HG03095 (cell line): ENCODE results near the gene TRDN.
"Not testable (repeated sequence)": the region's sequence is repeated elsewhere in the genome, so short reads cannot be mapped to it uniquely, and the experiment has no call there.

Source experiments
- ATAC-seq: cut with Tn5 transposase; IDR thresholded peaks from one replicate; pipeline ENCODE4 v1.9.1; 2021; ENCODE audit warnings: moderate library complexity; ENCODE audit not compliant: unreplicated experiment

TRDN gene

DNA sequence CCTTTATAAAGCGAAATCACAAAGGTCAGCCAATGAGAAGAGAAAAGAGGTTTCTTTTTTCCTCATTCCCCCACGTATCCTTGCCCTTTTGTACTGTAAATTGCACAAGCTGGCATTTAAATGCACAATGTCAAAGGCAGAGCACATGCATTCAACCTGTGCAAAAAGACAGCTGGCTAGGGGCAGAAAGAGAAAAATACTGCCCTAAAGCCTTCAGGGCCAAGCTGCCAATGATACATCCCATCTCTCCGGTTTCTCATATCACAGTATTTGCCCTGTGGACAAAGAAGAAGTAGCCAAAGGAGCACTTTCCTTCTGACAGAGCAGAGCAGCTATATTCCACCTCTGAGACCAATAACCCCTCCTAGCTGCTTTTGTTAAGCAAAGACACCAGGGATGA lies 219.2 kb downstream of the TRDN start:
- no peak for ATAC-seq

DNA sequence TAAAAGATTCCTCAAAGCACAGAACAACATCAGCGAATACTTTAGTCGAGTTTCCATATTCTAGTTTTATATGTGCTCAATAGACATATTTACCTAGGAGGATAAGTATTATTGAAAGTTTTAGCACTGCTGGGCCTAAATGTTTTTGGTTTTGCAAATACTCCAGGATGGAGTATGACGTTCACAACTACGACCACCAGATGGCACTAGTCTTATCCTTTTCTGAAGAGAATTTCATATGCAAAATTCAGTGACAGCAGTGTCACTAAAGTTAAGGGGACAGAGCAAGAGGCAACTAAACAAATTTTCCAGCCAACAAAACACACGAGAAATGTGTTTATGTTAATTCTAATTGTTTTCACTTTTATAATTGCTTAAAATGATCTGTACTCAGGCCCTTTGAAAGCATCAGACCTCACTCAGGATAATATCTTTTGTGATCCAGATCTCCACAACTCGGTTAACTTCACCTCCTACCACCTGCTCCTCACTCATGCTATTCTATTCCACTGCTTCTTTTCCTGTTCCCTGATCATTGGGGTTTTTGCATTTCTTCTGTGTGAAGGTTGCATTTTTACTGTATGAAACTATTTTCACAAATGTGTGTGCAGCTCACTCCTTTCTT lies 220.8 kb downstream of the TRDN start:
- ATAC-seq, result peak; percentile 82

DNA sequence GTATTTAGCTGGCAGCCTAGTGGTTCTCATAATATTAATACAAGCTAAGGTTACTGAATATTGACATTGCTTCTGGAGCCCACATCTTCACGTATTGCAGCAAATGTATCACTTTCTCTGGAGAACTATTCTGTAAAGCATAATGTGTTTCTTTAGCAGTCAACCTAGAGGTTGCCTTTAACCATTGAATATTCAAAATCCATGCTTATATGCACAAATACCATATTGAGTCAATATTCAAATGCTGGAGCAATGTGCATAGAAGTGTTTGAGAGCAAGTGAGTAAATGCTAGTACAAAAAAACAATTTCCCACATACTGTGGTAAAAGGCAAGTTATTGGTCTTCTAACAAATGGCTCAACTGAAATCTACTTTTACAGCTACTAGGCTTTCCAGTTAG lies 231.8 kb downstream of the TRDN start:
- ATAC-seq, result no peak

DNA sequence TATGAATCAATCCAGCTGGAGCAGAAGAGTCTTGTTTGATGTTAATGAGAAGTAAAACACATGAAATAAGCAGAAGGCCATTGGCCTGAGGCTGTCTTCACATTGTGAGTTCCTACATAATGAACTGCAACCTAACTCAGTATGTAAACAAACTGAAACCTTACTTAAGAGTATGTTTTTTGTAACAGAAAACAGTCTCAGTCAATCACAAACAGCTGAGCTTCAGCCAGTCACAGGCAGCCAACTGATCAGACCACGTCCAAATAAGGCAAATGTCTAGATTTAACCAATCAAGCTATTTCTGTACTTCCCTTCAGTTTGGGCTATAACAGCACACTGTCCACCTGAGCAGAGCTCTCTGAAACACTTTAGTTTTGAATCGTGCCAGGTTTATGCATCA lies 234.7 kb downstream of the TRDN start:
- peak; percentile 82 for ATAC-seq

DNA sequence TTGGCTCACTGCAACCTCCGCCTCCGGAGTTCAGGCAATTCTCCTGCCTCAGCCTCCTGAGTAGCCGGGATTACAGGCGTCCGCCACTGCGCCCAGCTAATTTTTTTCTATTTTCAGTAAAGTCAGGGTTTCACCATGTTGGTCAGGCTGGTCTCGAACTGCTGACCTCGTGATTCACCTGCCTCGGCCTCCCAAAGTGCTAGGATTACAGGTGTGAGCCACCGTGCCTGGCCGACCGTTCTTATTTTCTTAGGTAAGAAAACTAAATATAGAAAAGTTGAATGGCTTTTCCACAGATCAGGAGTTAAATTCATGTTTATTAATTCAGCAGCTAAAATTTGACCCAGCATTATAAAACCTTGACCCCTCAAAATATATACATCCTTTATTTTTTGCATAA lies 238.7 kb downstream of the TRDN start:
- no peak for ATAC-seq

DNA sequence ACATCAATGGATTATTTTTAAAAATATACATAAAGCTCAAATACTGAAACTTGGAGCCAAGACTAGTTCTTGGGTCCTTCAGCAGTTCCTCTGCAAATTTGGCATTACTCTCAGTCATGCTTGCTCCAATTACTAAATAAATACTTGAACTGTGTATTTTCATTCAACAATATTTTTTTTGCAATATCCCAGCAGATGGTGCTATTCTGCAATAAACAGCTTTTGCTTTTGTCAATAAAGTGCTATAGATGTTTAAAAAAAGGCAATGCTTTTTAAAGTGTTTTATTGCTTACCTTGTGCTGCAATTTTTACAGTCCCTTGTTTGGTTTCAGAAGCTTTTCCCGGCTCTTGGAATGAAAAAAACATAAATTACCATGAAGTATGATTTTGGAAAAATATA lies 243.4 kb downstream of the TRDN start:
- no peak for ATAC-seq

DNA sequence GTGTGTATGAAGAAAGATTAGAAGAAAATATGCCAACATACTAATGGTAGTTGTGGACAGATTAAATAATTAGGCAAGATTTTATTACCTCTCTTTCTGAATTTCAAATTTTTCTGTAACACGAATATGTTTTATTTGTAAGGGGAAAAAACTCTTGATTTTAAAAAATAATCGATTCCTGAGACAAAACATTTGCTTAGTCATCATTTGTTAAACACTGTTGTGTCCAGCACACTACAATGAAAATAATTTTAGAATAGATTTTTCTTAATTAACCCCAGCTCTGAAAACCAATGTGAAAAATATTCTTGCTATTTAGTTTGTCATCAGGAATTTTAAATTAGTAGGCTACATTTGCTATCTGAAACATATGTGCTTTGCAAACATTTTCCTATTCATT lies 253.0 kb downstream of the TRDN start:
- ATAC-seq, result no peak

DNA sequence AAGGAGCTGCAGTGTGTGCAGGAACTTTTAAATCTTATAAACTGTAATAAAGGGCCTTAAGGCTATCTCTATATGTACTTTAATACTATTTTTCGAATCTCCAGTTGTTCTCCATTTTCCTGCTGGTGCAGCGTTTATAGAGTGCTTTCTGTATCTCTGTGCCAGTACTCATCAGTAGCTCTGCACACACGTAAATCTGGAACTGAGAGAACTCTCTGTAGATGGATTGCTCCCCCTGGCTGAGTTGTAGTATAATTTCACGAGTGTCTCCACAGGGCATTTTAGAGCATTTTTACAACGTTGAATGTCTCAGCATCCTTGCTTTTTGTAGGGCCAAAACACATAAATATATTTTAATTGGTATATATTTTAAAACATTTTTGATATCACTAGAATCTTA lies 256.5 kb downstream of the TRDN start:
- no peak for ATAC-seq

DNA sequence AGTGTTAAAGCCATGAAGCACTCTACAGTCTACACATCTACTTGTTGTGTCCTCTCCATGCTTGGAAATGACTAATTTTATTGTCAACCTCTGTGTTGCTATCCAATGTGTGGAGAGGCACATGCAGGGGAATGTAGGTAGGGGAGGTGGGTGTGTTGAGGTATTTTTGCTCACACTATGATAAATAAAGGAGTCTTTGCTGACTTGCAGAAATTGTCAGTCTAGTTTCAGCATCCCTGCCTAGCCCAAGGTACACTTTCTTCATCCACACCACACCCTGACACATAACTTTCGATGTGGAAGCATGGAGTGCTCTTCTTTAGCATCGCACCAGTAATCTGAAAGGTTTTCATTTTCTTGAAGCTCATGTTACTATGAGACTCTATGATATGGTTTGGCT lies 264.0 kb downstream of the TRDN start:
- ATAC-seq, result no peak

DNA sequence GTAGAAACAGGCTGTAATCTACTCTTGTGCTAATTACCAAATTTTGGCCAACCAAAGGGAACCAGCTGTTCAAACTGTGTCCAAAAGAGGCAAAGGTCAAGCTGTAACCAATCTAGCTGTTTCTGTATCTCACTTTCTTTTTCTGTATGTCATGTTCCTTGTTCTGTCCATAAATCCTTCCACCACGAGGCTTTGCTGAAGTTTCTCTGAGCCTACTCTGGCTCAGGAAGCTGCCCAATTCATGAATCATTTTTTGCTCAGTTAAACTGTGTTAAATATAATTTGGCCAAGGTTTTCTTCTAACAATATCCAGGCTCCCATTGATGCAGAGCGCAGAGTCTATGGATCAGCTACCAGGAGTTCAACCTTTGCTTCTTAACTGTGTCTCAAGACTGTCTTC lies 272.8 kb downstream of the TRDN start:
- ATAC-seq, result no peak

DNA sequence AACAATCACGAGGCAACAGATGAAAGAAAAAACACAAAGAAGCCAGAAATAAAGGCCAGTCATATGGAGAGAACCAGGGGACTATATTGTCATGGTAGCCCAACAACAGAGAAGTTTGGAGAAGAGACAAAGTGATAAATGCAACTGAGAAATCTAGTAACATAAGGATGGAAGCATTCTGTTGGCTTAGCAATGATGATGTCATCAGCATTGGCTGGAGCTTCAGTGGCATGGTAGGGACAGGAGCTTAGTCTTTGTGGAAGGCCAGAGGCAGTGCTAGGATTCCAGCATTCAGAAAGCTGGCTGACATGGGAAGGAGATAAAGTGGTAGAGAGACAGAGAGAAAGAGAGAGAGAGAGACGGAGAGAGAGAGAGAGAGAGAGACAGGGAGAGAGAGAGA lies 276.4 kb downstream of the TRDN start:
- ATAC-seq, result no peak

DNA sequence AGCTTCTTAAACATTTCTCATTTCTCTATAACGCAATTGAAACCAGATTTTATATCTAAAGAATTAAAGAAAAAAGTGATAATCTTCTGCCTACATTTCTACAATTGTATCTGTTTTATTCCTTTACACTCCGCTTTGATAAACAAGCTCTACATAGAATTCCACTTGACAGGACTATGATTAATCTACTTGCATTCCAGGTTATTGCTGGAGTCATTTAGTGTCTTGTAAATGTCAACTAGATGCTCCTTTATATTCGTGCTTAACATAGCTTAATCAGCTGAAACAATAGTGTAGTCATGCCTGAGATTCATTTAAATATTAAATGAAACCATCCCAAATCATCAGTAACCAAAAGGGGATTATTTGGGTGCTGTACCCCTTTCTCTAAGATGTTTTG lies 284.0 kb downstream of the TRDN start:
- no peak for ATAC-seq

DNA sequence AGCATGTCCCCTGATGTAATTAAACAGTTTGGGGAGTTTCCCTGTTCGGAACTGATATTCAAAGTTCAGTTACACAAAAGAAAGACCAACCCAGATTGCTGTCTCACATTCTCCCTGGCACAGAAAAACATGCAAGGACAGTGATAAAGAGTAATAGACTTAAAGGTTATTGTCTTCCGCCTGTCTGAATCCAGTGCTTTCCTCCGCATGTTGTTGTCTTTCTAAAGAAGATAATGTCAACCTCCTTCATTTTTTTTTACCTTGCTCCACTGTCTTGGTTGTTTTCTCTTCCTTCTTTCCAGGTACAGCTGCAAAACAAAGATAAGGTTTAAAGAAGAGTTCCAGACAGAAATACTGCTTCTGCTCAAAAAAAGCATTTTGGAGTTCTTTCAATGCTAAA lies 284.5 kb downstream of the TRDN start:
- ATAC-seq, result no peak

DNA sequence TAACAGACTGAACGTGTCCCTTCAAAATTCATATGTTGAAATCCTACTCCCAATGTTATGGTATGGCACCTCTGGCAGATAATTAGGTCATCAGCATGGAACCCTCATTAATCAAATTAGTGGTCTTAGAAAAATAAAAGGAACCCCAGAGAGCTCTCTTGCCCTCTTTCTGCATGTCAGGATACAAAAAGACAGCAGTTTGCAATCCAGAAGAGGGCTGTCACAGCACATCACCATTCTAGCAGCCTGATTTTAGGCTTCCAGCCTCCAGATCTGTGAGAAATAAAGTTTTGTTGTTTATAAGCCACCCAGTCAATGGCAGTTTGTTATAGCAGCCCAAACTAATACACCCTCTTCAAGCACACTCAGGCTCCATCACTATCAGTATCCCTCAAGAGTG lies 292.9 kb downstream of the TRDN start:
- no peak for ATAC-seq

DNA sequence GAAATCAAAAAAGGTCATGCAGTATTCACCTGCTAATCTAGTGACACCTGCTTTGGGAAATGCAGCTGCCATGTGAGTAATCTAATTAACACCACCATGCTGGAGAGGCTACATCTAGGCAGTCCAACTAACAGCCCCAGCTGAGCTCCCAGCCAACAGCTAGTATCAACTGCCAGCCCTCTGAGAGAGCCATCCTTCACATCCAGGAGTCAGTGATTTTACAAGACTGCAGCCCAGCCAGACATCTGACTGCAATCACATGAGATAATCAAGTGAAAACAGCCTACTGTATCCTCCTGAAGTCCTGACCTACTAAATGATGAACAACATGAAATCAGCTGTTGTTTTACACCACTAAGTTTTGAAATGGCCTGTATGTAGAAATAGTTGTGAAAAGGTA lies 298.4 kb downstream of the TRDN start:
- no peak for ATAC-seq

DNA sequence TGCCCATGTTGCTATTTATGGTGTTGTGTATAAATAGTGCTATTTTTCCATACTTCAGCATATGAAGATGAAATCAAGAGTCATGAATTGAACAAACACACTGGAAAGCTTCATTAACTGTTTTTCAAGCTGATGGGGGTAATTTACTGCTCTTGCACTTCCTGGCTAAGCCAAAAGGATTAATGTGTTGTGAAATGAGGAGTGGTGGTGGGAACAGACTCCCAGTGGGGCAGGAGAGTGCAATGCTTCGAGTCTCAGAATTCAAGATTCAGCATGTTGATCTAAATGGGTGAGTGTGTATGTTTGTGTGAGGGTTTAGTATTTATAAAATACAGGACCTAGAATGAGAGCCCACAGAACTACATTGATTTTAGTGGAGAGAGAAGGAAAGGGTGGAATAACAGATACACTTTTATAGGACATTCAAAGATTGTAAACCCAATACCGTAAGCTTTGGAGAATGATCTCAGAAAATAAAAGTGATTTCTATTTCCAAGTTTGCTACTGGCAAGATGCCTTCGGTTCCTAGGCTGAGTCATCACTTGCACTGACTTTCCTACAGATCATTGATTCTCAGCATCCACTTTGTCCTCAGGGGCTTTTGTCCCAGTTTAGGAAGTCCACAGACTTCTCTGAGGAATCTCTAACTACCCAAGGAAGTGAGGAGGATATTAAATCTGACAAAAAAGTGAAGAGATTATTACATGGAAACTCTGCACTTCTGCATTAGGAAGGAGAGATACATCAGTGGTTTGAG lies 303.6 kb downstream of the TRDN start:
- no peak for ATAC-seq

DNA sequence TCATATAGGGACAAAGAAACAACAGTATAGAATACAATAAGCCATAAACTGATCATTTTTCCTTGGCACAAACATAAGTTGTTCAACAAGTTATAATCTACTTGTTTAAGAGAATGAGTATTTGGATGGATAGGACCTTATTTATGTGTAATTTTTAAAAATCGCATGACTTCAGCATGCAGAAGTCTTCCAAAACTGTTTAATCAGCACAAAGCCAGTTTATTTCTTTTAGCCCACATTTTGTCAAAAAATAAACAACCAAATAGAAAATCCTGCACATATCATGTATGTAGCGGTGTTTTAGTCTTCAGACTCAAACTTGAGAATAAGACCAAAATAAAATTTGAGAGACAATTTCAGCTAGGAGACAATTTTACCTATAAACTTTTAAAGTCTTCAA lies 304.7 kb downstream of the TRDN start:
- no peak for ATAC-seq

DNA sequence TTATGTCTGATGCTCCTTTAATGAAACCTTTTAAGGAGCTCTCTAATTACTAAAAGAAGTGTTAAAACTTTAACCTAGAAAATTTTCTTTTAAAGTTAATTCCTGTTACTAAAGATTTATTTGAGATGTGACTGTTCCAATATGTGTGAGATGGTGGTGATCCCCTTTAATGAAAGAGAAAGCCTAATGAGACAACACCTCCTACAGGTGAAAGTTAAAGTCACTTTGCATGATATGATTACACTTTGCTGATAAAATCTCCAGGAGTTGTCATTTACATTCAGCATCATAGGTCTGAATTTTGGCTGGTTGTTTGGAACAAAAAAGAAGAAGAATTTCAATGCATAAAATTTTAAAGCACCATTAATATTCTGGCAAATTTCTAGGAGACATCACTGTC lies 307.4 kb downstream of the TRDN start:
- no peak for ATAC-seq

DNA sequence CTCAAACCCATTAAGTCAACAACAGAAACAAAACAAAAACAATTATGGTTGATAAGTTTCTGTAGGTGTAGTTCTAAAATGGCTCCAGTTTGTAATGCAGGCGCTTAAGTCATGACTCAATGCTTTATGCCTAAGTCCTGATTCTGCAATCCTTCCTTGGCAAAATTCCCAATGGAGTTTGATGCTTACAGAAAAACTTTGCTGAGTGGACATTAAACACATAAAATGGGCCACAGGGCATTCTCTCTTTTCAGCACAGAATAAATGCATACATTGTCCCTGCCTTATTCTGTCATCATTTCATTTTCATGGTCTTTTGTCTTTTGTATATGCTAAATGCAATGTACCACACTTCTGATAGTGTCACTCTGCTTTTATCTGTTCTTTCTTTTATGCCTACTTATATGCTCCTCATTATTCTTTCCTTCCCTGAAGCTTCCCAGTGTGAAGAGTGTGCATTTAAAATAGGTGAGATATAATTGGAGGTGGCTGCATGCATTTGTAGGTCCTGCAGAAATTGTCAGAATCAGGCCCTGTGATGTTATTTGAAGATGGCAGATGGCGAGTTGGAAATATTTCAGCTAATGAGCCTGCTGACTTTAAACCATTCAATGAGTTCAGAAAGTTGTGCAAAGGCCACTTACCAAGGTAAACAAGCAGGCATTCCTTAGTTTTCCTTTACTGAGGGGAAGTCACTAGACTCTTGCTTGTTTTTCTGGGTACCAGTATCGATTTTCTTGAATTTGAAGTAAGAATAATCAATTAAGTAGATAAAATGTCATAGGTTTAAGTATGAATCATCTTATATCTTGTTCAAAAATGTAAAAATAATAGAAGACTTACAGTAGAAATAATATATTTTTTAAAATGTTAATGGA lies 313.1 kb downstream of the TRDN start:
- no peak for ATAC-seq

DNA sequence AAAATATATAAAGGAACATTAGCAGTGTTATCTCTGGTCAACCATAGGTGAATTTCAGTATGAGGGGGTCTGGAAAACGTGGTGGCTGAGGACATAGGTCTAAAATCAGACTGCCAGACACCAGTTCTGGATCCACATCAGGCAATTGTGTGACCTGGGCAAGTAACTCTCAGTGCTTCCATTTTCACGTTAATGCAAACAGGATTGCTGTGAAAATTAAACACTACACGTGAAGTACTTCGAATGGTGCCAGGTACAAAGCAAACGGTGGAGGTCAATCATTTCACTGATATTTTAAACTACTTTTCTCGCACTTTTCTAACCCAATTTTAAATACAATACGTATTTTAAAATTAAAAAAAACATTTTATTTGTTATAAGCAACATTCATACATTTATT lies 315.7 kb downstream of the TRDN start:
- ATAC-seq, result no peak

DNA sequence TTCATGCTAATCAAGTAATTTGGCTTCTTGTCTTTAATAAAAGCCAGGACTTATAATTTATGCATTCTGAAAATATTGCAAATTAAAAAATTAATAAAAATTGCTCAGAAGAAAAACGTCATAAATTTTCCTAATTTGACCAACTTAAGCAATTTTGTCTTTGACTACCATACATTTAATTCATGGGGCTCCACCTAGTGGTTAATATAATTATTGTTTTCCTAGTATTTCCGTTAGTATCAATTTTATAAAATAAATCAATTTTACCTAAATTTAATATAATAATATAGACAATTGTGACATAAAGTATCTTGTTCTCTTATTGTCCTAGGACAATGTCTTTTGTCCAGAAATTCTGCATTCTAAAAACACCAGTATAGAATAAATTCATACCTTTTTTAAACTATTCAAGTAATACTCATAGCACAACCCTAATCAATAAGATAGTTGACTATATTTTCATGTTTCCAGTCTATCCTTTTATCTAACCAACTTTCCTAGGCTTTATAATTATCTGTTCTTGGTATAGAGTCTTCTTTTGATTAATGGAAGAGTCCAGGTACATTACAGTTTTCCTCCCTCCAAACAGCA lies 319.9 kb downstream of the TRDN start:
- no peak for ATAC-seq

DNA sequence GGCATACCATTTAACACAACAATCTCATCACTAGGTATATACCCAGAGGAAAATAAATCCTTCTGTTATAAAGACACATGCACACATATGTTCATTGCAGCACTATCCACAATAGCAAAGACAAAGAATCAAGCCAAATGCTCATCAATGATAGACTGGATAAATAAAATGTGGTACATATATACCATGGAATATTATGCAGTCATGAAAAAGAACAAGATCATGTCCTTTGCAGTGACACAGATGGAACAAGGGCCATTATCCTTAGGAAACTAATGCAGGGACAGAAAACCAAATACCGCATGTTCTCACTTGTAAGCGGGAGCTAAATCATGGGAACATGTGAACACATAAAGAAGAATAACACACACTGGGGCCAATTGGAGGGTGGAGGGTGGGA lies 322.3 kb downstream of the TRDN start:
- ATAC-seq, result not testable (repeated sequence)
